ENCODE results near the gene LCE3B.
"Not testable (repeated sequence)": the region's sequence is repeated elsewhere in the genome, so short reads cannot be mapped to it uniquely, and the experiment has no call there.

Gene LCE3B

DNA sequence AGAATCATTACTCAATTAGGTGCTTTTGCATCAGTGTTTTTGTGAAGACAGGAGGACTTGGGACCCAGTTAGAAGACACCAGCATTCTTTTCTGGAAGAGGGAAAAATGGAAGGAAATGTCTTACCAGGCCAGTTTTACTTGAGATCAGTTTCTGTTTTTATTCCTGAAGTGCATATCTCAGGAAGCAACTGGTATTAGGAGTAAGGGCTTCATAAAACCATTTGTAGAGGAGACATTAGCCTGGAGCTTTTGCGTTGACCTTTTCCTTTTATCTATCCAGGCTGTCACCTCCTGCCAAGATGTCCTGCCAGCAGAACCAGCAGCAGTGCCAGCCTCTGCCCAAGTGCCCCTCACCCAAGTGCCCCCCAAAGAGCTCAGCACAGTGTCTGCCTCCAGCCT lies at the start of gene LCE3B:
TSS of gene LCE3B (plus strand) at position 301 of the 400 bp plus-strand sequence. CDS start at position 301, 0 bp downstream.
- DNase-seq = no peak

DNA sequence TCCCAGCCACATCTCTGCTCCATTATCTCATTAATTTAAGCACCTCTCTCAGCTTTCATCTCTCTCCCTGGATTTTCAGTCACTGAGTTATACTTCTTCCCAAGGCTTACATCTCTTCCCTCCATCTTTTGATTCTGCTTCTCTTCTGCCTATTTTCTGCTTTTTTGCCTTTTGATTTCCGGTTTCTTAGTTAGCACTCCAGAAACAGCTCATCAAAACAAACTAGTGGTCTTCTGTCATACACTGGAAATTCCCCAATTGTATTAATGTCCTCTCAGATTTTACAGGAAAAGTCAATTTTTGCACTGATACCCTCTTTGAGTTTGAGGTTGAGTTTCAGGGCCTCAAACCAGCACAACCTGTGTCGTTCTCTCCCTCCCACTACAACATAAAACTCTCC lies 48.5 kb upstream of the LCE3B start:
- DNase-seq = no peak

DNA sequence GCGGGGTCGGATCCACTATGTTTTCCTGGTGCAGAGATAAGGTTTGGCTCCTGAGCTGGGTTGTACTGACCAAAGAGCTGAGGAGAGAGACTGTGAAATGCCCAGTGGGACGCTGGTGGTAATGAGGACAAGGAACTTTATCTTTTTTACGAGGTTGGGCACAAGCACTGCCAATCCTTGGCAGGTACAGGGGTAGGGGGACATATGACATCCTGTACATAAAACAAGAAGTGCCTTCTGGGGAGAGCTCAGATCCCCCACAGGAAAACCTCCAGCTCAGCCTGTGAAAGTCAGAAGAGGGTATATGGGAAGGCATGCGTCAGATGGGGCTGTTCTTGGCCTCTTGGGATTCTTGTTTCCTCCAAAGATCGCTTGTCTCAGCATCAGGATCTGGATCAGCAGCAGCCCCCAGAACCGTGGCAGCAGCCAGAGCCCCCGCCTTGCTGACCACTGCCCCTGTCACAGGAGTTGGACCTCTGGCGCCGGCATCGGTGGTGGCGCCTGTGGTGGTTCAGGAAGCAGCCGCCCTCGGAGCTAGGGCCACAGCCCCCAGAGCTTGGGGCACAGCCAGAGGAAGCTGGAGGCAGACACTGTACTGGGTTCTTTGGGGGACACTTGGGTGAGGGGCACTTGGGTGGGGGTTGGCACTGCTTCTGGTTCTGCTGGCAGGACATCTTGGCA lies 47.9 kb upstream of the LCE3B start:
- no peak for DNase-seq

DNA sequence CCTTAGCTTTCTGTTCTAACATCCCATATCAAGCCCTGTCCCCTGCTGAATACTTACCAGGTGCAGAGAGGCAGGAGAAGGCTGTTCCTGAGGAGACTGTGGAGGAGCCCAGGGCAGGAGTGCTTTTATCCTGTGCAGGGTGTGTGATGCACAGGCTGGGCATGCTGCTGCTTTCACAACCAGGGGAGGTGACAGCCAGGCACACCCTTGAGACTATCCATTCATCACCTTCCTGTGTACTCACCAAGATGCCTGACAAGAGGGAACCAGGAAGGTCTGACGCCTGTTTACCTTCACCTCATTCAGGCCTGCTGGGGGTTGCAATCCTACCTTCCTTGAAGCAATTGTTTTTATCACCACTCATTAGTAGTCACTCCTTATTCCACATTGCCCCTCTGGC lies 46.9 kb upstream of the LCE3B start, which contains the start of gene LCE3E:
TSS of gene LCE3E (minus strand) at position 100 of the 400 bp plus-strand sequence. CDS start 572 bp downstream, outside the sequence.
- no peak for DNase-seq

- DNase-seq = no peak
Measured at GRCh38 chr1:152577168-152577567, 36.4 kb upstream of the LCE3B start.

DNA sequence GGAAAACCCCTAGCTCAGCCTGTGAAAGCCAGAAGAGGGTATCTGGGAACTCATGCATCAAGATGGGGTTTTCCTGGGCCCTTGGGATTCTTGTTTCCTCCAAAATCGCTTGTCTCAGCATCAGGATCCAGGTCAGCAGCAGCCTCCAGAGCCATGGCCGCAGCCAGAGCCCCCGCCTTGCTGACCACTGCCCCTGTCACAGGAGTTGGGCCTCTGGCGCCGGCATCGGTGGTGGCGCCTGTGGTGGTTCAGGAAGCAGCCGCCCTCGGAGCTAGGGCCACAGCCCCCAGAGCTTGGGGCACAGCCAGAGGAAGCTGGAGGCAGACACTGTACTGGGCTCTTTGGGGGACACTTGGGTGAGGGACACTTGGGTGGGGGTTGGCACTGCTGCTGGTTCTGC lies 34.1 kb upstream of the LCE3B start:
- DNase-seq = not testable (repeated sequence)

DNA sequence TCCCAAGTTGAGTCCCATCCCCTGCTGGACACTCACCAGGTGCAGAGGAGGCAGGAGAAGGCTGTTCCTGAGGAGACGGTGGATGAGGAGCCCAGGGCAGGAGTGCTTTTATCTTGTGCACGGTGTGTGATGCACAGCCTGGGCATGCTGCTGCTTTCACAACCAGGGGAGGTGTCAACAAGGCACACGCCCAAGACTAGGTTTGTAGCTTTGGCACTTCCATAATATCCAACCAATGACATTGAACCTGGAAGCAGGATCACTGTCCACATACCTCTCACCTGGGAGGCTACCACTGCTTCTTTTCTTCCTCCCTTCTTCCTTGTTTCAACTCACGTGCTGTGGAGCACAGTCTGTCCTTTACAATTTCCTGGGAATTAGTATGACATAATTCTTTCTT lies 33.2 kb upstream of the LCE3B start, which contains the start of gene LCE3D:
TSS of gene LCE3D (minus strand) at position 84 of the 400 bp plus-strand sequence. CDS start 580 bp downstream, outside the sequence.
- no peak for DNase-seq

DNA sequence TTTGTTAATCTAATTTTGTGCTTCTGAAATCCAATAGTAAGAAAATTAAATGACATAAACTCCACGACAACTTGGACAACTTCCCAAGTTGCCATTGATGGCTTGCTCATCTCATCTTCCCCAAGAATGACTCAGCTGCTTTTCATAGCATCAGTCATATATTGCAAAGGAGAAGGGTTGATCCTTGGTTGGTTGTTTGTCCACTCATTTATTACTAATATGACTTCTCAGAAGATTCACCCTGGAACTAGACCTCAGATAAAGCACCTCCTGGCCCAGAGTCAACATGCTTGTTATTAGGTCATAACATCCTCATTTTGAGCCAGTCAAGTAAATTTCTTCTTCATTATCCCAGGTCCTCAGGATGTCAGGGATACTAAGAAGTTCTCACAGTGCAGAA lies 31.0 kb upstream of the LCE3B start:
- no peak for DNase-seq

GRCh38 chr1:152585586-152585985 lies 28.0 kb upstream of the LCE3B start:
- DNase-seq = no peak

DNA sequence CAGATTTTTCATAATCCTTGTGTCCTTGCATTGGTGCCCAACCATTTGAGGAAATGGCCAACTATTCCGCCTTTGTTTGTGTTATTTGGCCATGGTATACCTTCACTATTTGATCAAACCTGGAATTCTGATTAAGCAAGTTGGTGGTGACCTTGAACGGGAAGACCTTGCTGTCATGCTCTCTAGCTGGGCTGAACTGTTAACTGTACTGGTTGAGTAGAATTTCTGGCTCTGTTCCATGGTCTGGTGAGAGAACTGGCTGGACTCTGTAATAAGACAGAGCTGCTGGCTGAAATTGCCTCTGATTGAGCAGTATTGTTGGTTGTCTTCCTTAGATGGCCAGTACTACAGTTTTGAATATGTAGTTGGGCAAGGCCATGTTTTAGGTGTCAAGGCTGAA lies 16.6 kb upstream of the LCE3B start:
- DNase-seq = no peak

DNA sequence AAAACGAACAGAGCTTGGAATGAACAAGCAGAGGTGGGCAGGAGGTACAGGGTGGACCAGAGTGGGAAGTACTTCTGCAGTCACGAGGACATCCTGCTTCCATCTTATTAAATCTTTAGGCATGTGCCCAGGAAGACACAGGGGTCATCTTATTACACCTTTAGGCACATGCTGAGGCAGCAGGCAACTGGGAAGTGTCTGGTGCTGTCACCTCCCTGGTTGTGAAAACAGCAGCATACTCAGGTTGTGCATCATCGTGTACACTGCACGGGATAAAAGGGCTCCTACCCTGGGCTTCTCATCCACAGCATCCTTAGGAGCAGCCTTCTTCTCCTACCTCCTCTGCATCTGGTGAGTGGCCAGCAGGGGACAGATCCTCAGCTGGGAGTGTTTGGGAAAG lies 13.7 kb upstream of the LCE3B start, which contains the start of gene LCE3C:
TSS of gene LCE3C (plus strand) at position 301 of the 400 bp plus-strand sequence. CDS start 498 bp downstream, outside the sequence.
- DNase-seq = no peak

DNA sequence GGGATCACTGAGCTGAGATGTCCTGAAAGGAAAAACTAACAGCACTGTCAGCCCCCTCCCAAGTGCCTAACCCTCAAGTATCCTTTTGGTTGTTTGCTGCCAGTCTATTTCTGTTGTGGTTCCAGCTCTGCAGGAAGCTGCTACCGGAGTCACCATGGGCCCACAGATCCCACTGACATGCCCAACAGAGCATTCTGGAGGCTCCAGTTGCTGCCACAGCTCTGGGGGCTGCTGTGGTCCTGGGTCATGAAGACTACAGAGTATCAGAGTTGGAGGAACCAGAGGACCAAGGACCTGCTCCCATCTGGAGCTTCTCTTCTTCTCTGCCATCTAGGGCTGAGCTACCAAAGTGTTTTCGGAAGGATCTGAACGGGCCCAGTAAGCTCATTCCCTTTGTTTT lies 8.4 kb downstream of the LCE3B start:
- DNase-seq = no peak

DNA sequence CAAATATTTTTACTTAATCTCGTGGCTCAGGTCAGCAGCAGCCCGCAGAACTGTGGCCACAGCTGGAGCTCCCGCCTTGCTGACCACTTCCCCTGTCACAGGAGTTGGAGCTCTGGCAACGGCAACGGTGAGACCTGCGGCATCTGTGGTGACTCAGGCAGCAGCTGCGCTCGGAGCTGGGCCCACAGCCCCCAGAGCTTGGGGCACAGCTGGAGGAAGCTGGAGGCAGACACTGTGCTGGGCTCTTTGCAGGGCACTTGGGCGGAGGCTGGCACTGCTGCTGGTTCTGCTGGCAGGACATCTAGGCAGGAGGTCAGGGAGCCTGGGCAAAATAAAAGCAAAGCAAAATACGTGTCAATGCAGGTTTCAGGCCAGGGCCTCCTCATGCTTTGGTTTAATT lies 9.2 kb downstream of the LCE3B start, which contains the start of gene LCE3A:
TSS of gene LCE3A (minus strand) at position 301 of the 400 bp plus-strand sequence. CDS start at position 301, 0 bp downstream.
- DNase-seq = no peak

DNA sequence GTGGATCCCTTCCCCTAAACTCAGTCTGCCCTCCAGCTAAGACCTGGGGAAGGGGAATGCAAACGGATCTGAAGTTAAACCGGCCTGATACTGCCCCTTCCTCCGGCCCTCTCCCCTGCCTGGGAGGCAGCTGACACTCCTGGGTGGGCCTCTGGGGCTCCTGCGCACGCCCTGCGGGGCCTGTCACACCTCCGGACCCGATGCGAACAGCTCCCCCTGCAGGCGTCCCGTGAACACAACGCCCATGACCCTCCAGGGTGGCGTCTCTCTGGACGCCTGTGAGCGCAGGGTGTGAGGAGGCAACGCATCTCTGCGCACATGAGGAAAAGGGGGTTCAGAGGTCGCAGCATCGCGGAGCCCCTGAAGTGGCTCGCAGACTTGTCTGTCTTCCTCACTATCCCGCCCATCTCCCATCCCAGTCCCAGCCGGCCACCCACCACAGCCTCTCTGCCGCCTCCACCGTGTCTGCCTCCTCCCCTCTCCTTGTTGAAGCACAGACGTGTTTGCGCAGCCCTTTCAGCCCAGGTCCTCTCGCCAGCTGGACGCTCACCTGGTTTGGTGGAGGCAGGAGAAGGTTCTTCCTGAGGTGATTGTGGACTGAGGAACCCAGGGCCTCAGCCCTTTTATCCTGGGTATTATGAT lies 9.7 kb downstream of the LCE3B start:
- no peak for DNase-seq

DNA sequence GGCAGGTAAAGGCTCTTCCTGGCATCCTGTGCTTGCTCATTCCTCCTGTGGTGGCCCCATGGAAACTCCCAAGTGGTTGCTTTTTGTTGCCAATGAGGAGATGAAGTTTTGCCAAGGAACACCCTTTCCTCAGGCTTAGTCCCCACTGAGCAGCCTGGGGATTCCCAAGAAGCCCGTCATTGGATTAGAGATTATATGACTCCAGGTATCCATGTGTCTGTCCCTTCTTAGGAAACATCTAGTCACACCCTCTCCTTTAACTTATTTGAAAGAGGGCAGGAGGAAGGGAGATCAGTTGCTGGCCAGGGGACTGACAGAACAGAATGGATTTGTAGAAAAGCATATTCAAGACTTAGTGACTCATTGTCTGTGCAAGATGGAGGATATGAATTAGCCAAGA lies 13.1 kb downstream of the LCE3B start:
- DNase-seq = no peak

GRCh38 chr1:152630596-152630995 lies 17.0 kb downstream of the LCE3B start:
- no peak for DNase-seq

DNA sequence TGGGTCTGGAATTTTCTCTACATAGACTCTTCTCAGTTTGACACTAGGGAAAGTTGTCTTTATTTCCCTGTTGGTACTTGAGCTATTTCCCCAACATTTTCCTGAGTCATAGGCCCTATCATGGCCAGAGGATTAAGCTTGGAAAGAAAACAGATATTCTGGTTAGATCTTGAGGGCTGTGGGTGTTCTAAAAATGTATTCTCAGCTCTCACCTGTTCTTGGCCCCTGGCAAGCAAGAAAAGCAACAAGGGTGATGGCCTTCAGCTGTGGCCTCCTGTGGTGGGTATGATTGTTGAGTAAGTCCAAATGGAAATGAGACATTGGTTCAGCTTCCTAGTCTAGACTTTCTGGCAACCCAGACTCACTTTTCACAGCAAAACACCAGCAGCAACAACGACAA lies 26.7 kb downstream of the LCE3B start:
- no peak for DNase-seq

GRCh38 chr1:152643945-152644344 lies 30.3 kb downstream of the LCE3B start:
- no peak for DNase-seq

GRCh38 chr1:152645146-152645545 lies 31.5 kb downstream of the LCE3B start:
- DNase-seq = no peak

DNA sequence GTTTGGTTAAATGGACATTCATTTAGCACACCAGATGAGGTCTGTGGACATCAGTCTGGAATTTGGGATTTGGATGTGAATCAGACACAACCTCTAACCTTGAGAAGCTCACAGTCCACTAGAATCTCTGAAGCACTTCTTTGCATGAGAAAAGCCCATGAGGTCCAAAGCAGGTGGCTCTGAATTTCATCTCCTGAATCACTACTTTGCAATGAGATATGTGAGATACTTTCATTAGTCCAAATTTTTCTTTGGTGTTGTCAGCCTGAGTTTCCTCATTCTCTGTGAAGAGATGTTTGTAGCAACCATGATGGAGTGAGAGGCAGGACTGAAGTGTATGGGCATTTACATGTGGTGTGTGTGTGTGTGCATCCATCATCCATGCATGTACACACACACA lies 33.0 kb downstream of the LCE3B start:
- DNase-seq = no peak

- DNase-seq = peak; percentile 28 to 83
Measured at GRCh38 chr1:152654110-152654509, 40.5 kb downstream of the LCE3B start.

GRCh38 chr1:152656459-152656858 lies 42.8 kb downstream of the LCE3B start:
- DNase-seq = no peak

DNA sequence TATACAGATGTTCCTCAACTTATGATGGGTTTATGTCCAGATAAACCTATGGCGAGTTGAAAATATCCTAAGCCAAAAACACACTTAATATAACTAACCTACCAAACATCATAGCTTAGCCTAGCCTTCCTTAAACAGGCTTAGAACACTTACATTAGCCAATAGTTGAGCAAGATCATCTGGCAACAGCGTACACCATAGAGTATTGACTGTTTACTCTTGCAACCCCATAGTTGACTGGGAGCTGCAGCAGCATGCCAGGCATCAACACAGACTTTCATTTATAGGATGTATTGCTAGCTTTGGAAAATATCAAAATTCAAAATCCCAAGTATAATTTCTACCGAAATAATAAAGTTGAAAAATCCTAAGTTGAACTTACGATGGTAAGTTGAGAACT lies 44.1 kb downstream of the LCE3B start:
- no peak for DNase-seq

GRCh38 chr1:152658649-152659048 lies 45.0 kb downstream of the LCE3B start:
- no peak for DNase-seq

Data from inflammatory macrophage treated with lipopolysaccharide for 1 hour (primary cell).